OCI-LY1 (cell line): ENCODE measurements around the gene CCDC91.

Experiments
- H2AFZ ChIP-seq: fragments of 200-600 bp; sonication (generic), shearing (Covaris generic); 2 replicates; pipeline ENCODE4 v1.6.0; 2014; ENCODE audit warnings: antibody characterized with exemption, mild to moderate bottlenecking, low read length
- H3F3A ChIP-seq: fragments of 200-600 bp; sonication (generic), shearing (Covaris generic); 2 replicates; pipeline ENCODE4 v1.6.0; 2014; ENCODE audit warnings: mild to moderate bottlenecking, antibody characterized with exemption, low read length, moderate library complexity; ENCODE audit not compliant: insufficient read depth
- H3K27ac ChIP-seq: fragments of 200-600 bp; sonication (generic); 2 replicates; pipeline ENCODE4 v1.5.1; 2014; ENCODE audit warnings: low read length, mixed run types, mild to moderate bottlenecking, low read depth; ENCODE audit not compliant: poor library complexity, severe bottlenecking
- H3K27me3 ChIP-seq: fragments of 200-600 bp; sonication (generic); 2 replicates; pipeline ENCODE4 v1.6.0; 2014; ENCODE audit warnings: antibody characterized with exemption, mild to moderate bottlenecking, low read length, moderate library complexity; ENCODE audit not compliant: insufficient read depth
- H3K36me3 ChIP-seq: fragments of 200-600 bp; sonication (generic); 2 replicates; pipeline ENCODE4 v1.6.1; 2014; ENCODE audit warnings: mild to moderate bottlenecking, antibody characterized with exemption, low read length, moderate library complexity, mixed read lengths; ENCODE audit not compliant: insufficient read depth
- H3K4me1 ChIP-seq: fragments of 200-600 bp; sonication (generic); 2 replicates; pipeline ENCODE4 v1.5.1; 2014; ENCODE audit warnings: mild to moderate bottlenecking, low read length, moderate library complexity; ENCODE audit not compliant: insufficient read depth, severe bottlenecking
- H3K4me2 ChIP-seq: fragments of 200-600 bp; sonication (generic), shearing (Covaris generic); 2 replicates; pipeline ENCODE4 v1.6.1; 2014; ENCODE audit warnings: low read length
- H3K4me3 ChIP-seq: fragments of 200-600 bp; sonication (generic); 2 replicates; pipeline ENCODE4 v1.5.1; 2014; ENCODE audit warnings: low read length, low read depth, mild to moderate bottlenecking, mixed read lengths; ENCODE audit not compliant: poor library complexity, severe bottlenecking
- H3K79me2 ChIP-seq: fragments of 200-600 bp; shearing (Covaris generic); 2 replicates; pipeline ENCODE4 v1.6.1; 2016; ENCODE audit warnings: mixed run types, low read length, mixed read lengths; ENCODE audit not compliant: insufficient read depth
- H3K9ac ChIP-seq: fragments of 200-600 bp; sonication (generic), shearing (Covaris generic); 2 replicates; pipeline ENCODE4 v1.6.1; 2014; ENCODE audit warnings: mild to moderate bottlenecking, low read length, mixed read lengths
- H3K9me2 ChIP-seq: fragments of 200-600 bp; sonication (generic), shearing (Covaris generic); 2 replicates; pipeline ENCODE4 v1.6.1; 2014; ENCODE audit warnings: low read depth, mild to moderate bottlenecking, low read length, mixed read lengths
- H3K9me3 ChIP-seq: fragments of 200-600 bp; shearing (Covaris generic); 2 replicates; pipeline ENCODE4 v1.6.1; 2014; ENCODE audit warnings: low read length, mixed read lengths
- H4K20me1 ChIP-seq: fragments of 200-600 bp; sonication (generic), shearing (Covaris generic); 2 replicates; pipeline ENCODE4 v1.6.0; 2016; ENCODE audit warnings: mild to moderate bottlenecking, low read length; ENCODE audit not compliant: insufficient read depth
- CTCF ChIP-seq: fragments of 200-600 bp; sonication (generic), shearing (Covaris generic); IDR thresholded peaks from 2 replicates; pipeline ENCODE4 v1.5.1; 2017; ENCODE audit warnings: mild to moderate bottlenecking, antibody characterized with exemption, low read length, moderate library complexity, mixed read lengths
- EZH2 ChIP-seq: fragments of 200-600 bp; sonication (generic), shearing (Covaris generic); IDR thresholded peaks from 2 replicates; pipeline ENCODE4 v1.8.0; 2017; ENCODE audit warnings: borderline replicate concordance, mixed run types, mild to moderate bottlenecking, antibody characterized with exemption, low read length, moderate library complexity, mixed read lengths

CCDC91 gene

GRCh38 chr12:28177461-28177860 lies 12.8 kb upstream of the CCDC91 start:
- H3K9me2 ChIP-seq: no peaks in the 10 kb centered on the region
- H3K36me3 ChIP-seq: no peaks in the 10 kb centered on the region
- no peaks in the 10 kb centered on the region for H4K20me1 ChIP-seq
- no peaks in the 10 kb centered on the region for H3K9me3 ChIP-seq
- no peaks in the 10 kb centered on the region for H3K27me3 ChIP-seq
- no peaks in the 10 kb centered on the region for H3K4me1 ChIP-seq
- no peaks in the 10 kb centered on the region for H3F3A ChIP-seq
- H3K4me2 ChIP-seq: no peak overlapping the region
- no peak overlapping the region for H3K9ac ChIP-seq
- H2AFZ ChIP-seq: no peak overlapping the region
- H3K79me2 ChIP-seq: no peaks in the 10 kb centered on the region
- H3K4me3 ChIP-seq: no peak overlapping the region
- TF ChIP-seq EZH2 (no peak), CTCF (no peak)
- no peak overlapping the region for H3K27ac ChIP-seq

- no peaks in the 10 kb centered on the region for H3K79me2 ChIP-seq
- no peaks in the 10 kb centered on the region for H3K9me2 ChIP-seq
- H3K27me3 ChIP-seq: no peaks in the 10 kb centered on the region
- no peaks in the 10 kb centered on the region for H3K9me3 ChIP-seq
- H3F3A ChIP-seq: no peaks in the 10 kb centered on the region
- H2AFZ ChIP-seq: no peak overlapping the region
- H3K4me2 ChIP-seq: no peak overlapping the region
- H3K36me3 ChIP-seq: no peaks in the 10 kb centered on the region
- no peak overlapping the region for H3K9ac ChIP-seq
- no peak overlapping the region for H3K4me3 ChIP-seq
- H4K20me1 ChIP-seq: no peaks in the 10 kb centered on the region
- H3K27ac ChIP-seq: no peak overlapping the region
- TF ChIP-seq EZH2 (no peak), CTCF (no peak)
- no peaks in the 10 kb centered on the region for H3K4me1 ChIP-seq
These were observed 12.4 kb upstream of the CCDC91 start for GRCh38 chr12:28177905-28178304.

- no peaks in the 10 kb centered on the region for H3K36me3 ChIP-seq
- H3K4me3 ChIP-seq: no peak overlapping the region
- no peaks in the 10 kb centered on the region for H3K79me2 ChIP-seq
- H3K4me2 ChIP-seq: no peak overlapping the region
- H3K9me2 ChIP-seq: no peaks in the 10 kb centered on the region
- no peaks in the 10 kb centered on the region for H4K20me1 ChIP-seq
- H3K4me1 ChIP-seq: no peaks in the 10 kb centered on the region
- no peak overlapping the region for H3K27ac ChIP-seq
- no peaks in the 10 kb centered on the region for H3K27me3 ChIP-seq
- no peak for TF ChIP-seq CTCF
- H2AFZ ChIP-seq: no peak overlapping the region
- H3K9me3 ChIP-seq: no peaks in the 10 kb centered on the region
- no peaks in the 10 kb centered on the region for H3F3A ChIP-seq
- no peak overlapping the region for H3K9ac ChIP-seq
These were observed 11.5 kb upstream of the CCDC91 start for GRCh38 chr12:28178775-28179174.
